HG03103 (cell line): ENCODE measurements around the gene RITA1.
"Not testable (repeated sequence)": the region's sequence is repeated elsewhere in the genome, so short reads cannot be mapped to it uniquely, and the experiment has no call there.

Source experiments
- ATAC-seq: cut with Tn5 transposase; IDR thresholded peaks from one replicate; pipeline ENCODE4 v1.9.1; 2021; ENCODE audit warnings: low read depth; ENCODE audit not compliant: unreplicated experiment

RITA1 gene

GRCh38 chr12:113201187-113202177 lies 16.0 kb downstream of the RITA1 start:
- ATAC-seq, result no peak

- no peak for ATAC-seq
Observed at GRCh38 chr12:113202300-113203075, 17.0 kb downstream of the RITA1 start.

DNA sequence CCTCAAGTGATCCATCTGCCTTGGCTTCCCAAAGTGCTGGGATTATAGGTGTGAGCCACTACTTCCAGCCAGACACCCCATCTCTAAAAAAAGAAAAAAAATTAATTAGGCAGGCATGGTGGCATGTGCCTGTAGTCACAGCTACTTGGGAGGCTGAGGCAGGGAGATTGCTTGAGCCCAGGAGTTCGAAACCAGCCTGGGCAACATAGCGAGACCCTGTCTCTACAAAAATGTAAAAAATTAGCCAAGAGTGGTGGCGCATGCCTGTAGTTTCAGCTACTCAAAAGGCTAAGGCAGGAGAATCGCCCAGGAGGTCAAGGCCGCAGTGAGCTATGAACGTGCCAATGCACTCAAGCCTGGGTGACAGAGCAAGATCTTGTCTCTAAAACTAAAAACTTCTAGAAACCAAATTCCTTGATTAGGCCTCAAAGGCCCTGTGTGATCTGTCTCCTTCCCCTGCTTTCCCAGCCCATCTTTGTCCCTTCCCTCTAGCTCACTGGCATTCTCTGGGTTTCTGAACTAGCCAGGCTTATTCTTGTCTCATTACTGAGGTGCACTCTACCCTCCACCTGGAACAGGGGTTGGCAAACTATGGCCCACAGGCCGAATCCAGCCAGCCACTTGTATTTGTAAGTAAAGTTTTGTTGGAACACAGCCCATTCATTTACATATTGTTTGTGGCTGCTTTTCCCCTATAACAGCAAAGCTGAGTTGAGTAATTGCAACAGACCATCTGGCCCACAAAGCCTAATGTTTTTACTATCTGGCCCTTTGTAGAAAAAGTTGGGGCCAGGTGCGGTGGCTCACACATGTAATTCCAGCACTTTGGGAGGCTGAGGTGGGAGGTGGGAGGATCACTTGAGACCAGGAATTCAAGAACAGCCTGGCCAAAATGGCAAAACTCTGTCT lies 18.6 kb downstream of the RITA1 start:
- ATAC-seq, result no peak

DNA sequence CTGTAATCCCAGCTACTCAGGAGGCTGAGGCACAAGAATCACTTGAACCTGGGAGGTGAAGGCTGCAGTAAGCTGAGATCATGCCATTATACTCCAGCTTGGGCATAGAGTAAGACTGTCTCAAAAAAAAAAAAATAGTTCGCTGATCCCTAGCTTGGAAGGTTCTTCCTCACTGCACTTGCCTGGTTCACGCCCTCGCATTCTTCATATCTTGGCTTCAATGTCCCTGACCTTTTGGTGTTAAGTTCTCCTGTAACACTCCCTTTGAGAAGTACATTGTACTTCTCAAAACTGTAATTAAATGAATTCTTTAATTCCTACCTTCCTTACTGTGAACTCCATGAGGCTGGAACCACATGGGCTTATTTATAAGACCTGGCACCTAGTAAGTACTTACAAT lies 19.3 kb downstream of the RITA1 start:
- no peak for ATAC-seq

DNA sequence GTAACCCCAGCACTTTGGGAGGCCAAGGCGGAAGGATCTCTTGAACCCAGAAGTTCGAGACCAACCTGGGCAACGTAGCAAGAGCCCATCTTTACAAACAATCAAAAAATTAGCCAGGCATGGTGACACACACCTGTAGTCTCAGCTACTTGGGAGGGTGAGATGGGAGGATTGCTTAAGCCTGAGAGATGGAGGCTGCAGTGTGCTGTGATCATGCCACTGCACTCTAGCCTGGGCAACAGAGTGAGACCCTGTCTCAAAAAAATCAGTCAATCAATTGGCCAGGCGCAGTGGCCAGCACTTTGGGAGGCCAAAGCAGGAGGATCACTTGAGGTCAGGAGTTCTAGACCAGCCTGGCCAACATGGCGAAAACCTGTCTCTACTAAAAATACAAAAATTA lies 21.3 kb downstream of the RITA1 start:
- ATAC-seq, result not testable (repeated sequence)

DNA sequence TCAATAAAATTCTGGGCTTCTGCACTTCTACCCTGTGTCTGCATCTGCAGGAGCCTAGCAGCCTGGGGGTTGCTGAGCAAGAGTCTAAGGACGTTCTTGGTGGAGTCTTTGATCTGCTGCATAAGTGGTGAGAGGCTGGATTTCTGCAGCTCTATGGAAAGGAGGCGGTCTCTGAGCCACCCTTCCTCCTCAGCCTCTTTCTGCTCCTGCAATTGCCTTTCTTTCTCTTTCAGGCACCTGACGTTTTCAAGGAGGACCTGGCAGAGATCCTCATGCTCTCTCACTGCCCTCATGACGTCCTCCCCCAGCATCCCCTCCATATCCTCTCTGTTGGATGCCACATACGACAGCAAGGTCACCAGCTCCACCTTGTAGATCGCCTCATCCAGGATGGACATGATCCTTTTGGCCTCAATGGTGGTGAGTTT lies 22.1 kb downstream of the RITA1 start:
- ATAC-seq, result no peak

DNA sequence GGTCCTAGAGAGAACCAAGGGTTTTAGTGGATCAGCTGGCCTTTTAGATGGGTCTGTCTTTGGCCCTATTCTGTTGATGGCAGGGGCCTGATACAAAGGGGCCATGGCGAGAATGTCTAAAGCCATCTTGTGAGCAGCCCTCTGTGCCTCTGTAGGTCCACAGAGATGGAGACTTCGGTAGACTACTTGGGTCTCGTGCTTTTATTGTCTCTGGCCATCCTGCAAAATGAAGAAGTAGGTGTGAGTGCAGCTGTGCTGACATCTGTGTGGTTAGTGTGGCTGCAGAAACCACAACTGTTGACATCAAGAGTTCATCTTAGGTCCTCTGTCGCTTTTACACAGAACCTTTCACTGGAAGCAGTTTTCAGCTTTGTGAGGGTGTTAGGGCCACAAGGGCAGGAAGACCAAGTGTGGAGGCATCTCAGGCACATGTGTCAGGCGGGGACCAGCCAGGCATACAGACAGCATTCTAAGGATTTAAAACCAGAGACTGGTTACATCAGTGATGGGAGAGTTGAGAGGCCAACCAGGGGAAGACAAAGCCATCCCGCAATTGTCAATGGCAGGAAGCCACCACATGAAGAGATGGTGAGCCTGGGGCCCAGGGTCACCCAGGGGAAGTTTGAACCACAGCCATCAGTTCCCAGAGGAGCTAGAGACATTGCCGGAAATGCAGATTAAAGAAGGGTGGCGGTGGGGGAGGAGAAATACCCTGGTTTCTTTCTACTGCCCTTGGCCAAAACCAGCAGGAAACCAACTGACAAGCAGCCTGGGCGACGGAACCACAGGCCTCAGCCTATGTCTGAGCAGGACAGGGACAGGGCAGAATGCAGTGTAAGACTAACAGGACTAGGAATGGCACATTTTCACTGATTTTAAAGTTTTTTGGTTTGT lies 22.8 kb downstream of the RITA1 start:
- ATAC-seq, result peak; percentile 66

GRCh38 chr12:113211160-113211559 lies 25.6 kb downstream of the RITA1 start:
- ATAC-seq, result no peak

GRCh38 chr12:113214895-113215400 lies 29.4 kb downstream of the RITA1 start:
- no peak for ATAC-seq

DNA sequence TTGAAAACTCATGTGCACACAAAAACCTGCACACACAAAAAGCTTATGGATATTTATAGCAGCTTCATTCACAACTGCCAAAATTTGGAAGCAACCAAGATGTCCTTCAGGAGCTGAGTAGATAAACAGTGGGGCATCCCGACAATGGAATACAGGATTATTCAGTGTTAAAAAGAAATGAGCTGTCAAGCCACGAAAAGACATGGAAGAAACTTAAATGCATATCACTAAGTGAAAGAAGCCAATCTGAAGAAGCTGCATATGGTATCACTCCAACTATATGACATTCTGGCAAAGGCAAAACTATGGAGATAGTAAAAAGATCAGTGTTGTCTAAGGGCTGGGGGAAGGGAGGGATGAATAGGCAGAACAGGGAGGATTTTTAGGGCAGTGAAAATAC lies 30.5 kb downstream of the RITA1 start:
- no peak for ATAC-seq

- ATAC-seq, result no peak
Observed at GRCh38 chr12:113220593-113221180, 35.2 kb downstream of the RITA1 start.

- ATAC-seq, result peak; percentile 87
Observed at GRCh38 chr12:113221181-113221996, 35.9 kb downstream of the RITA1 start, which contains the start of gene TPCN1. Gene TPCN1 (plus strand): TSS chr12:113221464. CDS start chr12:113226853, 5,389 bp downstream.

GRCh38 chr12:113221997-113222729 lies 36.6 kb downstream of the RITA1 start:
- no peak for ATAC-seq

GRCh38 chr12:113222730-113223531 lies 37.4 kb downstream of the RITA1 start:
- no peak for ATAC-seq

DNA sequence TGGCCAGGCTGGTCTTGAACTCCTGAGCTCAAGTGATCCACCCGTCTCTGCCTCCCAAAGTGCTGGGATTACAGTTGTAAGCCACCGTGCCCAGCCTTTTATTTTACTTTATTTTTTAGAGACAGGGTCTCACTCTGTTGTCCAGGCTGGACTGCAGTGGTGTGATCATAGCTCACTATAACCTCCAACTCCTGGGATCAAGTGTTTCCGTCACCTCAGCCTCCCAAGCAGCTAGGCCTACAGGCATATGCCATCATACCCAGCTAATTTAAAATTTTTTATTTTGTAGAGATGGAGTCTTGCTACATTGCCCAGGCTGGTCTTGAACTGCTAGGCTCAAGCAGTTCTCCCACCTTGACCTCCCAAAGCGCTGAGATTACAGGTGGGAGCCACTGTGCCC lies 39.4 kb downstream of the RITA1 start:
- ATAC-seq, result no peak
